Thymus (tissue), 11 donors: ENCODE results near the gene TBL1Y. TPM values are rescaled to one million over a fixed set of nuclear protein-coding genes. Genes with fewer than 3 reads are reported as not detected.

Experiments
- DNase-seq, 9 donors: peaks; one replicate each; pipeline ENCODE4 v3.0.0-alpha.2; 2013; ENCODE audit warnings: low spot score in 9 of 9, low read depth in 6 of 9, missing footprints in 1 of 9
- H3K27ac ChIP-seq, 2 donors: one replicate each; pipeline ENCODE4 v1.5.1; 2013; ENCODE audit warnings: control low read depth in 1 of 2, low read depth in 1 of 2, low read length in 1 of 2, mild to moderate bottlenecking in 1 of 2, moderate library complexity in 1 of 2
- H3K27me3 ChIP-seq, 2 donors: one replicate each; pipeline ENCODE4 v1.5.1; 2013; ENCODE audit warnings: low read length in 1 of 2; ENCODE audit not compliant: control insufficient read depth in 2 of 2, insufficient read depth in 1 of 2
- H3K36me3 ChIP-seq, 2 donors: one replicate each; pipeline ENCODE4 v1.5.1; 2013; ENCODE audit warnings: low read length in 1 of 2, mild to moderate bottlenecking in 1 of 2, moderate library complexity in 1 of 2; ENCODE audit not compliant: control insufficient read depth in 2 of 2, insufficient read depth in 2 of 2
- H3K4me1 ChIP-seq, 2 donors: one replicate each; pipeline ENCODE4 v1.5.1; 2013; ENCODE audit warnings: low read length in 2 of 2; ENCODE audit not compliant: control insufficient read depth in 2 of 2, insufficient read depth in 2 of 2
- H3K4me3 ChIP-seq, 2 donors: one replicate each; pipeline ENCODE4 v1.5.1; 2013; ENCODE audit warnings: low read length in 2 of 2, control low read depth in 1 of 2, mild to moderate bottlenecking in 1 of 2
- H3K9me3 ChIP-seq, 2 donors: one replicate each; pipeline ENCODE4 v1.5.1; 2013; ENCODE audit warnings: low read length in 1 of 2, mild to moderate bottlenecking in 1 of 2; ENCODE audit not compliant: control insufficient read depth in 2 of 2, insufficient read depth in 1 of 2
- WGBS: extraction: QIAGEN DNeasy Blood & Tissue Kit; methylation state at CpG from one replicate; pipeline ENCODE4 v1.1.7; 2013; 5-methylcytosine and 5-hydroxymethylcytosine counted together
- polyA plus RNA-seq: library from polyadenylated mRNA; stranded (reverse); fragments of 200-250 nt; gene quantifications from one replicate; pipeline ENCODE4 v1.2.3, GENCODE V29; 2013
- total RNA-seq: library from RNA; stranded (reverse); fragments of 120-200 nt; gene quantifications from one replicate; pipeline ENCODE4 v1.2.4, GENCODE V29; 2013
- donor health status: healthy.

TBL1Y gene
- total and polyA plus RNA-seq, 2 donors: 0.11 TPM; not detected in 1

DNA sequence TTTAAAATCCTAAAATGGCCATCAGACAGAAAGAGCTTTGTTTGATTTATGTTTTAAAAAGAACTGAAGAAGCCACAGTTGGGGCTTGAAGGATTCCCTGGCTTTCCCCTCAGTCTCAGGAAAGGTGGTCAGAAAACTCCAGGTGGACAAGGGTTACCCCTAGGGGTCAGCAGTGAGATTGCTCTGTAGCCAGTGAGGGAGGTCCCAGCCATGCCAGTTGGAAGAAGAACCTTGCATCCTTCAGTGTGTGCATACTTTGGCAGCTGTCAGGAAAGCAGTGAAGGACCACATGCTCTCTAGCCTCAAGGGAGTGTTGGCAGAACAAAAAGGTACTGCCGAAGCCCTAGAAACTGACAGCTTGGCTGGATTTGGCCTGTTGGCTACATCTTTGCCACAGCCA lies 182.3 kb downstream of the TBL1Y start:
- no peaks in the 10 kb centered on the region for H3K36me3 ChIP-seq
- H3K4me1 ChIP-seq: no peaks in the 10 kb centered on the region
- no peak overlapping the region for H3K4me3 ChIP-seq
- WGBS: 97% methylated on average over 1 of the region's 1 CpG
- no peaks in the 10 kb centered on the region for H3K9me3 ChIP-seq
- no peaks in the 10 kb centered on the region for H3K27me3 ChIP-seq
- DNase-seq: no peak
- no peak overlapping the region for H3K27ac ChIP-seq

DNA sequence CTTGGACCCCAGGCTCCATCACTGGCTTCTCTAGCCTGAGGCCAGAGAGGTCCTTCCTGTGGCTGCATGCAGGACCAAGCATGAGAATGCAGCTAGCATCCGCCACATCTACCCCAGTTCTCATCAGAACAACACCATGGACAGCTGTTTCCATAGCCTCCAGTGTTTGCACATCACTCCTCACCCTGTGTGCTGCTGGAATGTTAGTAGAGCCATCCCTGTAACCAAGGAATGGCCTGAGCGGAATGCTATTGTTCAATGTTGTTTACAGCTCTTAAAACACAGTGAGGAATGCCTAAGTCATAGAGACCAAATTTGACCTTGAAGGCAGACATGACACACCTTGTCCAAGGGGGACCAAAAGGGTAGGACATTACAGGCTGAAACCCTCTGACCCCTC lies 183.9 kb downstream of the TBL1Y start:
- Histone ChIP-seq H3K27ac (no peak overlapping the region), H3K36me3 (no peaks in the 10 kb centered on the region), H3K27me3 (no peaks in the 10 kb centered on the region), H3K9me3 (no peaks in the 10 kb centered on the region), H3K4me1 (no peaks in the 10 kb centered on the region), H3K4me3 (no peak overlapping the region)
- 96% methylated on average over 2 of the region's 2 CpGs for WGBS
- DNase-seq: no peak

DNA sequence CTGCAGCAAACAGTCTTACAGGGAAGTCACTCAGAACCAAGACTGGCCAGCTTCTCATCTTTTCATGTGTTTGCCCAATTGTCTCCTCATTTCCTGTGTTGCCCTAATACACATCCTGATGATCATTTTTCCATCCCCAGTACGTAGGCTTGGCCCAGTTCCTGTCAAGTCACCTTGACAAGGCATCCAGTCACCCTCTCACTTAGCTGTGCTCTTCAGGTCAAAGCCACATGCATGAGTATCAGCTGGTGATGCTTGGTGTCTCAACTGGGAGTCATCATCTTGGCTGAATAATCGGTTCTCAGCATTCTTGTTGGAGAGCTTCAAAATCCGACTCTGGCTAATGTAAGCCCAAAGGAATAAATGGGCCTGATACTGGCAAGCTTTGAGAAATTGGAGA lies 186.5 kb downstream of the TBL1Y start:
- DNase-seq: no peak
- WGBS: 81% methylated on average over 3 of the region's 3 CpGs
- no peaks in the 10 kb centered on the region for H3K4me1 ChIP-seq

DNA sequence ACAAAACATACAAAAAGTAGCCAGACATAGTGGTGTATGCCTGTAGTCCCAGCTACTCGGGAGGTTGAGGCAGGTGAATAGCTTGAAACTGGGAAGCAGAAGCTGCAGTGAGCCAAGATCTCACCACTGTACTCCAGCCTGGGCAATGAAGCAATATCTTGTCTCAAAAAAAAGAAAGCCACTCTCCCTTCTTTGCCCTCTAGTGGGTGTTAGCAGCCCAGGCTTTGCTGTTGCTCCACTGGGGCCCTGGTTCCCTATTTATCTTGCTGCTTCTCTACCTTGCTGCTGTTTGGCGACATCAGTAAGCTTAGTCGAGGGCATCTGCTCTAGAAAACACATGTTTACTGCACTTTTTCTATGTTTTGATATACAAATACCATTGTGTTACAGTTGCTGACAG lies 189.2 kb downstream of the TBL1Y start:
- no peaks in the 10 kb centered on the region for H3K4me1 ChIP-seq
- no peaks in the 10 kb centered on the region for H3K27me3 ChIP-seq
- H3K9me3 ChIP-seq: no peaks in the 10 kb centered on the region
- no peak overlapping the region for H3K27ac ChIP-seq
- no peak for DNase-seq
- H3K4me3 ChIP-seq: no peak overlapping the region
- H3K36me3 ChIP-seq: no peaks in the 10 kb centered on the region
- 79% methylated on average over 3 of the region's 3 CpGs for WGBS

More for the DNA sequence above, 186.5 kb downstream of the TBL1Y start:
- no peaks in the 10 kb centered on the region for H3K27me3 ChIP-seq
- no peak overlapping the region for H3K27ac ChIP-seq
- H3K36me3 ChIP-seq: no peaks in the 10 kb centered on the region
- H3K9me3 ChIP-seq: no peaks in the 10 kb centered on the region
- no peak overlapping the region for H3K4me3 ChIP-seq

DNA sequence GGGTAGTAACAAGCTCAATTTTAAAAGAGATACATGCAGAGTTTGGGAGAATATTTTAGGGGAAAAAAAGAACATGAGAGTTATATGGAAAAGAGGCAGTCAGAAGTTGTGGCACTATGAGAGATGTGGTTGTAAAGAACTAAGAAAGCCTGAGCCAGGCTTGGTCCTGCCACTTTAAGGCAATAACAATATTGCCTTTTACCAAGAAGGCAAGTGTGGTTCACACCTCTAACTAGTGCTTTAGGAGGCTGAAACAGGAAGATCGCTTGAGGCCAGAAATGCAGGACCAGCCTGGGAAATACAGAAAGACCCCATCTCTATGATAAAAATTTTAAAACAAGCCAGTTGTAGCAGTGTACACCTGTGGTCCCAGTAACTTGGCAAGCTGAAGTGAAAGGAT lies 192.2 kb downstream of the TBL1Y start:
- Histone ChIP-seq H3K4me1 (no peaks in the 10 kb centered on the region), H3K4me3 (no peak overlapping the region), H3K27ac (no peak overlapping the region), H3K36me3 (no peaks in the 10 kb centered on the region), H3K27me3 (no peaks in the 10 kb centered on the region), H3K9me3 (no peaks in the 10 kb centered on the region)
- WGBS: 93% methylated on average over 1 of the region's 1 CpG
- no peak for DNase-seq

DNA sequence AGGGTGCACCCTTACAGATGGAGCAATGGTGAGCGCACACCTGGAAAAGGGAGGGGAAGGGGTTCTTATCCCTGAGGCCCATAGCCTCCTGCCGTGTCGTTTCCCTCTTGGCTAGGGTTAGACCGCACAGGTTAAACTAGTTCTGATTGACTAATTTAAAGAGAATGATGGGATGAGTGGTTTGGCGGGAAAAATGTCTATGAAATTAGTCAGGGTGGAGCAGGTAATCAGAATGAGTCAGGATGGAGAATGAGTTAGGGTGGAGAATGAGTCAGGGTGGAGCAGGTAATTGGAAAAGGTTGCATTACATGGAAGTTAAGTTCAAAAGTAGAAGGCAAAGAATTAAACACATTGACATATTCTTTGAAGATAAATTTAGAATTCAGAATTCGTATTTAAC lies 196.7 kb downstream of the TBL1Y start:
- no peaks in the 10 kb centered on the region for H3K27me3 ChIP-seq
- no peak for DNase-seq
- WGBS: 99% methylated on average over 6 of the region's 6 CpGs

DNA sequence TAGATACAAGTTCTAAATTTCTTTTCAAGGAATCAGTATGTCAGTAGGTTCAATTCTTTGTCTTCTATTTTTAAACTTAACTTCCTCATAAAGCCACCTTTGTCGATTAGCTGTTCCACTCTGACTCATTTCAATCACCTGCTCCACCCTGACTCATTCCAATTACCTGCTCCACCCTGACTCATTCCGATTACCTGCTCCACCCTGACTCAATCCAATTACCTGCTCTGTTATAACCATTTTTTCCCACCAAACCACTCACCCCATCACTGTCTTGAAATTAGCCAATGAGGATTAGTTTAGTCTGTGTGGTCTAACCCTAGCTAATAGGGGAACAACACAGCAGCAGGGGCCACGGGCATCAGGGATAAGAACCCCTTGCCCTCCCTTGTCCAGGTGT lies 199.6 kb downstream of the TBL1Y start:
- Histone ChIP-seq H3K4me1 (no peaks in the 10 kb centered on the region), H3K9me3 (no peaks in the 10 kb centered on the region), H3K27ac (no peak overlapping the region), H3K4me3 (no peak overlapping the region), H3K36me3 (no peaks in the 10 kb centered on the region), H3K27me3 (no peaks in the 10 kb centered on the region)
- WGBS: 67% methylated on average over 3 of the region's 3 CpGs
- no peak for DNase-seq

More for the DNA sequence above, 196.7 kb downstream of the TBL1Y start:
- Histone ChIP-seq H3K9me3 (no peaks in the 10 kb centered on the region), H3K27ac (no peak overlapping the region), H3K4me3 (no peak overlapping the region), H3K36me3 (no peaks in the 10 kb centered on the region), H3K4me1 (no peaks in the 10 kb centered on the region)

DNA sequence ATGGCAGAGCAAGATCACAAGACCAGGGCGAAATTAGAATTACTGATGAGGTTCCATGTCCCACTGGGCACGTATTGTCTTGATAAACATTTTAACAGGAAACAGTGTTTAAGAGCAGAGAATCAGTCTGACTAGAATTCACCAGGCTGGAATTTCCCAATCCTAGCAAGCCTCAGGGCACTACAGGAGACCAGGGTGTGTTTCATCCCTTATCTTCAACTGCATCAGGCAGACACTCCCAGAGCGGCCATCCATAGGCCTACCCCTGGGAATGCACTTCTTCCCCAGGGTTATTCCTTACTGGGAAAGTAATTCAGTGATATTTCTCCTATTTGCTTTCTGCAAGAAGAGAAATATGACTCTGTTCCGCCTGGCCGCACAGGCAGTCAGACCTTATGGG lies 205.4 kb downstream of the TBL1Y start:
- WGBS: 96% methylated on average over 5 of the region's 5 CpGs
- H3K27ac ChIP-seq: no peak overlapping the region
- H3K9me3 ChIP-seq: no peaks in the 10 kb centered on the region
- H3K27me3 ChIP-seq: no peaks in the 10 kb centered on the region
- H3K4me3 ChIP-seq: no peak overlapping the region
- no peaks in the 10 kb centered on the region for H3K36me3 ChIP-seq
- DNase-seq: no peak
- no peaks in the 10 kb centered on the region for H3K4me1 ChIP-seq

DNA sequence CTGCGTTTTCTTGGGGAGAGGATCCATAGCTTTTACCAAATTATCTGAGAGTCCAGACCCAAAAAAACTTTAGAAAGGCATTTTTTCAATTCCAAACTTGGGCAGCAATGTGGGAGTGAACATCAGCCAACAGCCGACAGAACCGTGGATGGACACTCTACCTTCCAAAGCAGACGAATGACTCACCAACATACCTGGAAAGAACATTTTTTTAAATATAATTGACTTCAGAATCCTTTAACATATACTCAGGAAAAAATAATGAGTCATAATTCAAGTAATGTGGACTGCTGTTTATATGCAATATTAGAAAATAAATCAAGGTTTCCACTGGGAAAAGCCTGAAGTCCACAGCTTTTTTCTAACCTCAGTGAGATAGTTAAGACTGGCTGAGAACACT lies 211.7 kb downstream of the TBL1Y start:
- no peaks in the 10 kb centered on the region for H3K36me3 ChIP-seq
- no peaks in the 10 kb centered on the region for H3K9me3 ChIP-seq
- H3K4me1 ChIP-seq: no peaks in the 10 kb centered on the region
- no peak overlapping the region for H3K4me3 ChIP-seq
- H3K27me3 ChIP-seq: no peaks in the 10 kb centered on the region
- DNase-seq: no peak
- H3K27ac ChIP-seq: no peak overlapping the region
- WGBS: 90% methylated on average over 4 of the region's 4 CpGs
